LNCaP clone FGC (cell line): ENCODE data around the gene TOM1.

ENCODE experiments used
- DNase-seq: peaks from one replicate; pipeline ENCODE4 v3.0.0-alpha.2; 2011; ENCODE audit warnings: low read depth
- H3K4me3 ChIP-seq: 2 replicates; pipeline ENCODE4 v1.5.1; 2011; ENCODE audit warnings: mild to moderate bottlenecking, low read depth, low read length, control low read depth
- TF ChIP-seq, protein P1 (sequence below): IDR thresholded peaks from 2 replicates; pipeline ENCODE4 v1.5.1; 2012; ENCODE audit warnings: mild to moderate bottlenecking; ENCODE audit not compliant: control insufficient read depth, insufficient read depth; ENCODE audit errors: extremely low read depth

Gene TOM1

DNA sequence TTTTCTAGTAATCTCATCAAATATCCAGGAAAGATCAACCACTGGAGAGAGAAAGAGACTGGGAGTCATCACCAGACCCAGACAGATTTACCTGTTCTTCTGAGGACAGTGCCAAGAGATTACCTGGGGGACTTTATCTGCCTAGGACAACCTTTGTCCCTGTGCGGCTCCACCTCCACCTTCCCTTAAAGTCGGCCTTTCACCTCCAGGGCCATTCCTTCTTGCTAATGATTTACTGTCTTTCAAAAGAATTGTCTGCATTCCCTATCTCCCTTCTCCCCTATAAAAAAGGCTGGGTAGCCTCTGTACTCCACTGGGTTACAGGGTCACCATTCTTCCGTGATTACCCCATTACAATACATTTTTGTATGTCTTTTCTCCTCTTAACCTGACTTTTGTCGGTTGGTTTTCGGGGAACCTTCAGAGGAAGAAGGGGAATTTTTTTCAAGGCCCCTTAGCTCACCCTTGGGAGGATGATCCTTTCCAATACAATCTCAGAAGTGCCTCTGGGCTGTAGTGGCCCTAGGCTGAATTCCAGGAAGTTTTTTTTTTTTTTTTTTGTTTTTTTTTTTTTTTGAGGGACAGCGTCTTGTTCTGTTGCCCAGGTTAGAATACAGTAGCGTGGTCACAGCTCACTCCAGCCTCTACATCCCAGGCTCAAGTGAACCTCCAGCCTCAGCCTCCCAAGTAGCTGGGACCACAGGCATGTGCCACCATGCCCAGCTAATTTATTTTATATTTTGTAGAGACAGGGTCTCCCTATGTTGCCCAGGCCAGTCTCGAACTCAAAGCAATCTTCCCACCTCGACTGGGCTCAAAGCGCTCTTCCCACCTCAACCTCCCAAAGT, 79.7 kb downstream of the TOM1 start:
- H3K4me3 ChIP-seq: no peak overlapping the region
- no peak for DNase-seq
- TF ChIP-seq, protein P1, sequence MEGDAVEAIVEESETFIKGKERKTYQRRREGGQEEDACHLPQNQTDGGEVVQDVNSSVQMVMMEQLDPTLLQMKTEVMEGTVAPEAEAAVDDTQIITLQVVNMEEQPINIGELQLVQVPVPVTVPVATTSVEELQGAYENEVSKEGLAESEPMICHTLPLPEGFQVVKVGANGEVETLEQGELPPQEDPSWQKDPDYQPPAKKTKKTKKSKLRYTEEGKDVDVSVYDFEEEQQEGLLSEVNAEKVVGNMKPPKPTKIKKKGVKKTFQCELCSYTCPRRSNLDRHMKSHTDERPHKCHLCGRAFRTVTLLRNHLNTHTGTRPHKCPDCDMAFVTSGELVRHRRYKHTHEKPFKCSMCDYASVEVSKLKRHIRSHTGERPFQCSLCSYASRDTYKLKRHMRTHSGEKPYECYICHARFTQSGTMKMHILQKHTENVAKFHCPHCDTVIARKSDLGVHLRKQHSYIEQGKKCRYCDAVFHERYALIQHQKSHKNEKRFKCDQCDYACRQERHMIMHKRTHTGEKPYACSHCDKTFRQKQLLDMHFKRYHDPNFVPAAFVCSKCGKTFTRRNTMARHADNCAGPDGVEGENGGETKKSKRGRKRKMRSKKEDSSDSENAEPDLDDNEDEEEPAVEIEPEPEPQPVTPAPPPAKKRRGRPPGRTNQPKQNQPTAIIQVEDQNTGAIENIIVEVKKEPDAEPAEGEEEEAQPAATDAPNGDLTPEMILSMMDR: no peak

DNA sequence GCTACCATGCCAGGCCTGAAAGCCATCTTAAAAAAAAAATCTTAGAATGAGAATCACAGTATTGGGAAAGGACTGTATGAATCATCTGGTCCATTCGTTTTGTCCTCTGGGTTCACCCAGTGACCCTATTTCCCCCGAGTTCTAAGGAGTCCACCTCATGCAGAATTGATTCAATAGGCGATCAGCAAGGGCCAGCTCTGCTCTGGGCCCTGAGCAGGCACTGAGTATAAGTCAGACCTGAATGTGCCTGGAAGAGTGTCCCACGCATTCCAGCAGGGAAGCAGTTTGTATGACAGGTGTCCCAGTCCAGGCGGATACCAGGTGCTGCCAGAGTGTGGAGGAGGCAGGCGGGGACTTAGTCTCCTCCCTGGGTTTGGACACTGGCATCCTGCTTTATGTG, 80.3 kb downstream of the TOM1 start:
- DNase-seq: no peak
- TF ChIP-seq, protein P1: no peak
- no peak overlapping the region for H3K4me3 ChIP-seq

DNA sequence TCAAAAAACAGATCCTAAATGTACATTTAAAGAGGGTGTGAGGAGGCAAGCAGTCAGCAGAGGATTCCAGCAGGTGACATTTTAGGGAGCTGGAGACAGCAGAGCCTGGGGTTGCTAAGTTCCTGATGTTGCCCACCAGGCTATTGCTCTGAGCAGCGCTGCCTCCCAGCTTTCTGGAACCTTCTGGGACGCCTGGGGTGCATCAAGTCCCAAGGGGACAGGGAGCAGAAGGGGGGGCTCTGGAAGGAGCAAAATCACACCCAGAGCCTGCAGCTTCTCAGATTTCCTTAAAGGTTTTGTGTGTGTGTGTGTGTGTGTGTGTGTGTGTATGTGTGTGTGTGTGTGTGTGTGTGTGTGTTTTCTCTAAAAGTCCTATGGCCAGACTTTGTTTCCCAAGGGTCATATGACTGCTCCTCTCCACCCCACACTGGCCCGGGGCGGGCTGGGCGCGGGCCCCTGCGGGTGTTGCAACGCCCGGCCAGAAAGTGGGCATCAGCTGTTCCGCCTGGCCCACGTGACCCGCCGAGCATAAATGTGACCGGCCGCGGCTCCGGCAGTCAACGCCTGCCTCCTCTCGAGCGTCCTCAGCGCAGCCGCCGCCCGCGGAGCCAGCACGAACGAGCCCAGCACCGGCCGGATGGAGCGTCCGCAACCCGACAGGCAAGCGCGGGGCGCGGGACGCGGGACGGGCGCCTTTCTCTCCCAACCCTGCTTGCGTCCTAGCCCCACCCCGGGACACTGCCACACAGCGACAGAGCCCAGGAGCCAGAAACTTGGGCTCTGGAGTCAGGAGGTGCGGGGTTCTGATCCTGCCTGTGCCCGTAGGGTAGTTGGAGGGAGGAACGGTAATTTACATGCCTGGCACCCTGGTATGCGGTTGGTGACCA, 81.1 kb downstream of the TOM1 start, which contains the start of gene HMOX1:
Gene HMOX1, plus strand, starts transcription at position 560 of the 887 bp plus-strand sequence. Its CDS starts 78 bp downstream, at position 638.
- TF ChIP-seq, protein P1: no peak
- H3K4me3 ChIP-seq: peak within 1 kb of the TSS; percentile 67
- peak; percentile 32 for DNase-seq

DNA sequence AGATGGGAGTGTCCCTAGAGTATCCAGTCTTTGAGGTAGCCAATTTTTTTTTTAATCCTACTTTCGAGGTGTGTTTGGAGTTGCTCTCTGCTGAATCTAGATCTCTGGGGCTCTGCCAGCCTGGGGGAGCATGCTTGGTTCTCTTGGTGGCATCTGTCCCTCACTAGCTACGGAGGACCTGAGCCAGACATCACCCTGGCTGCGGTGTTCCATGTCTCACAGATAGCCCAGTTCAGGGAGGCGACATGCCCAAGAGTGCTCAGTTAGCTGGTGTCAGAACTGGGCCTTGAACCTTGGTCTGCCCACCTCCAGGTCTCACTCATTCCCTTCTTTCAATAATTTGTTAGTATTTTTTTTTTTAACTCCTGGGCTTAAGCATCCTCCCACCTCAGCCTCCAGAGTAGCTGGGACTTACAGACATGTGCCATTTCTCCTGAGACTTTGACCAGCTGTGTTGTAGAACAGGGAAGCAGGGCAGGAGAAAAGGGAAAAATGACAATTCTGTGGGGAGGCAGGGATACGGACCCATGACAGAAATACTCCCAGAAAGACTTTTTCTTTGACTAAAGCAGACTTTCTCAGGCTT, 81.8 kb downstream of the TOM1 start:
- peak overlapping the region; percentile 67 for H3K4me3 ChIP-seq
- TF ChIP-seq, protein P1: no peak
- DNase-seq: no peak

DNA sequence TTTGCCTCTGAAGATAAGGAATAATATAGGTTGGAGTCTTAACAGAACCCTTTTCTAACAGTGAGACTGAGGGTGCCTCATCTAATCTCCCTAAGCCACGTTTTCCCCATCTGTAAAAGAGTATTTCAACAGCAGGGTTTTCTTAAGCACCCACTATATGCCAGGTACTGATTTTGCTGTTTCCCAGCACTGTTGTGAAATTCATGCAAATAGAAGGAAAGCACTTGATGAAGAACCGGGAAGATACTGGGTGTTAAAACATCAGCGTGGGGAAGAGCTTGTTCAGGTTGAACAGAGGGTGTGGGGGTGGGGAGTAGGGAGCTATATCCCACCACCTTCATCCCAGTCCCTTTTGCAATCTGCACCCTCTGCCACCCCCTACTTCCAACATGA, 84.0 kb downstream of the TOM1 start:
- H3K4me3 ChIP-seq: no peak overlapping the region
- TF ChIP-seq, protein P1: no peak
- no peak for DNase-seq

DNA sequence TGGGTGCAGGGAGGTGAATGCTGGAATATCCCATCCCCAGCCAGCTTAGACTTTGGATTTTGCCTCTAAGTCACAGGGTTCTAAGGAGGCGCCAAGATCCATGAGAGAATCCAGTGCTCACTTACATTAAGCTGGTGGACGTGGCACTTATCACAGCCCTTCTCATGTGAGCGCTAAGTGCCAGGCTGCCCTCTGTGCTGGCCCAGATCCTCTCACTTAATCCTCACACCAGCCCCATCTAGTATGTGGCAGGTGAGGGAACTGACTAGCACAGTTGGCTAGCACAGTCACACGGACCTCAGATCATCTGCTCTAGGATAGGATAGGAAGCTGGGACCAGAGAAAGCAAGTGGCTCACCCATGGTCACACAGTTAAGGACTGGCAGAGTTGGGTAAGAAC, 84.8 kb downstream of the TOM1 start:
- TF ChIP-seq, protein P1: no peak
- H3K4me3 ChIP-seq: no peak overlapping the region
- no peak for DNase-seq
